GM13976 (cell line): ENCODE results near the gene SEMA6A.

Experiments
- DNase-seq: peaks from one replicate; pipeline ENCODE4 v3.0.0; 2012; ENCODE audit warnings: low spot score
- CTCF ChIP-seq: IDR thresholded peaks from 2 replicates; pipeline ENCODE4 v1.5.1; 2012; ENCODE audit warnings: borderline replicate concordance, mild to moderate bottlenecking; ENCODE audit not compliant: insufficient read depth; ENCODE audit errors: extremely low read depth, missing control alignments, control extremely low read depth
- in situ Hi-C: fragments of 300-500 bp; cut with MboI; formaldehyde crosslinking; loops from one replicate; pipeline ENCODE4 v1.12.0; 2022; ENCODE audit warnings: low sequenced_read_pairs, mixed read lengths, inconsistent platforms; ENCODE audit not compliant: unreplicated experiment

The SEMA6A gene

GRCh38 chr5:116572350-116573278 lies 2.0 kb downstream of the SEMA6A start:
- TF ChIP-seq CTCF = no peak
- in situ Hi-C loops = loop anchor here (10.0 kb wide), 1 partner anchor 372 kb away; no protein-coding TSS in a partner anchor
- peak; percentile 20 for DNase-seq

DNA sequence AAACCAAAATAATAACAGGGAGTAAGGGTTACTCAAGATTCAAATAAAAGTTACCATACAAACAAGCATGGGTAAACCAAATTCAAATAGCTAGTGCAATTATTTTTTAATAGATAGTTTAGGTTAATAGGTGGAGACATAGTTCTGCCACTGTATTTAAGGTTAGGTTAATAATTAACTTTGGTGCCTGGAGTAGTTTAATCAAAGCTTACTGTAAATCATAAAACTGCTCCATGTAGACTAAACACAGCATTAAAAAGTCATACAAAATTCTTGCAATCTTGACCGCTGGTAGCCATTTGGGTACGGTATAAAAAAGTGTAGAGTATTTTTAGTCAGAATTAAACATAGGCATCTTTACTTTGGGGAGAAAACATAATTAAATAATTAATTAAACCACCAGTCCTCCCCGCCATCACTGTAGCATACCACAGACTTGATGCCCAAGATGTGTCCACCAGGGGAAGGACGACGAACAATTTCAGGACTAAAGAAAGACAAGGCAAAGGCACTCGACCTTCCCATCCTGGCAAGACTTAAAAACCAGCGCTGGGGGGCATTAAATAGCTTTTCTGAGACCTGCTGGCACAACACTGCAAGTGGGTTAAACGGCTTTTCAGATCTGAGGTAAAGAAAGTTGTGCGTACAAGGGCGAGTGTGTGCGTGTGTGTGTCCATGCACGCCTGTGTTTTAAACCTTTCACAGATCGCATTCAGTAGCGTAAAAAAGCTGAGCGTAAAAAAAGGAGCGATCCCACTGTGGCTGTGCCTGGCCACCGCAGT lies 2.9 kb downstream of the SEMA6A start:
- TF ChIP-seq CTCF = no peak
- no peak for DNase-seq
- in situ Hi-C loops = loop anchor here (10.0 kb wide), 1 partner anchor 373 kb away; no protein-coding TSS in a partner anchor

- no peak for DNase-seq
- in situ Hi-C loops = loop anchor here (10.0 kb wide), 1 partner anchor 375 kb away; no protein-coding TSS in a partner anchor
Measured at GRCh38 chr5:116569999-116570398, 4.6 kb downstream of the SEMA6A start.

DNA sequence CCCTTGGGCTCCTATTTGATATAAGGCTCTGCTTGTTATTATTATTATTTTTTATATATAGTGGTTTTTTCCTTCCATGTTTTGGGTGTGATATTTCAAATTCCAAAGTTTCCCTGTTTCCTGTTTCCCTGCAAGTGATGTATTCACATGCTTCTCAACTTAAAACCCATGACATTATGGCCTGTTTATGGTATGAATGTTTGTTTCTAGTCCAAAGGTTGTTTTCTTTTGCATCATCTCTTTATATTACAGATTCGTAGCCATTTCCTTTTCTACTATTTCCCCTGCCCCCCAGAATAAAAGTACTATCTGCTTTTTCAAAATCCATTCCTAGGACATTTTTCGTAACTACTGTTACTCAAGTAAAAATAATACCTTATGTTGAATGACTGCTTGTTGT lies 7.5 kb downstream of the SEMA6A start:
- DNase-seq = no peak
- no peak for TF ChIP-seq CTCF
- in situ Hi-C loops = no loop called here

More at GRCh38 chr5:116569999-116570398, 4.6 kb downstream of the SEMA6A start:
- TF ChIP-seq CTCF = no peak

- in situ Hi-C loops = no loop called here
- no peak for DNase-seq
- no peak for TF ChIP-seq CTCF
Measured at GRCh38 chr5:116566251-116566650, 8.4 kb downstream of the SEMA6A start.

DNA sequence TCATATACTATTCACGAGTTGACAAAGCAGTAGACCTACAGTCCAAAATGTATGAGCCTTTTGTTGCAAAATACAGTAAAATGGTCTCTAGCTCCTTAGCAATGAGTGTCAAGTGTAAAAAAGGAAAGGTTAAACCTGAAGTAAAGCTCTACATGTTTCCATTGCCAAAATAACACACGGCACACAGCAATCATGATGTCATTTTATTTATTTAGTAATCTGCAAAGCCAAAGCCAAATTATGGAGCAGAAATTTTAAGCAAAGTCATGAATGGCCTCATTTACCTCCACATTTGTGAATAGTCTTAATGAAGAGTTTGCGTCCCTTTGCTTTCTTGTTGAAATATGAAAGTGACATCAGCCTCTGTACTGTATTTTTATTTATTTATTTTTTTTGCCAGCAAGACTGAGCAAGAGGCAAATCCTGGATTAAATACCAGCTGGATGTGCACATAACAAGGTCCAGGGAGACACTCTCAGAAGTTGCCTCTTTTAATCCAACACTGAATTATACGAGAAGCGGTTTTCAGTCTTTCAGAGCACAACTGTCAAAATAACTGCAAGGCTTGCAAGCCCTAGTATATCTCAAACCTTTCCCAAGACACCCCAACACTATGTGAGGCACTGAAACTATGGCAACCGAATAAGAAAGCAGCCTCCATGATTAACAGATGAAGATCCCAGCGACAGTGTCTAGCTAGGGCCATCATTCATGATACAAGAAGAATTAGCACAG lies 9.7 kb downstream of the SEMA6A start:
- DNase-seq = no peak
- in situ Hi-C loops = no loop called here

More for the DNA sequence above, 9.7 kb downstream of the SEMA6A start:
- TF ChIP-seq CTCF = no peak
